SK-N-SH (cell line): ENCODE measurements around the gene ALX3. TPM values are rescaled to one million over a fixed set of nuclear protein-coding genes. Genes with fewer than 3 reads are reported as not detected.

Experiments used
- polyA plus RNA-seq, 3 experiments: library from polyadenylated mRNA; depleted of rRNA; stranded (reverse); fragments of >200 nt; gene quantifications; 2 replicates each; pipeline ENCODE4 v1.2.3, GENCODE V29; 2012

Gene ALX3
- polyA plus RNA-seq, 1 of the 3 experiments (the other 2 are of a cell fraction), result not detected

Other genes starting within 250 kb of the ALX3 start
- 25.3 and 31.9 TPM in 2 replicates for gene CSF1, start 159.8 kb downstream of the ALX3 start, polyA plus RNA-seq (2012; rRNA removed)
- 39.7 and 49.0 TPM in 2 replicates for gene AHCYL1, start 85.9 kb downstream of the ALX3 start, polyA plus RNA-seq (2012; rRNA removed)
- 34.6 and 46.3 TPM in 2 replicates for gene STRIP1, start 36.0 kb downstream of the ALX3 start, polyA plus RNA-seq (2012; rRNA removed)
- not detected in 2 replicates for gene UBL4B, start 41.8 kb upstream of the ALX3 start, polyA plus RNA-seq (2012; rRNA removed)
- 0.62 and 0.67 TPM in 2 replicates for gene SLC6A17, start 79.8 kb upstream of the ALX3 start, polyA plus RNA-seq (2012; rRNA removed)
- gene KCNC4, start 139.6 kb upstream of the ALX3 start, polyA plus RNA-seq (2012; rRNA removed), result 0.37 and 0.51 TPM in 2 replicates